Stimulated activated CD8-positive, alpha-beta memory T cell treated with anti-CD3 and anti-CD28 coated beads, Interleukin-4, amount 100 ng/mL, for 1 hour (primary cell): ENCODE measurements around the gene EXOC4.

Experiments used
- DNase-seq, 2 donors: peaks; one replicate each; pipeline ENCODE4 v3.0.0-alpha.2; 2020; ENCODE audit warnings: low read depth in 2 of 2, low spot score in 1 of 2

Gene EXOC4

DNA sequence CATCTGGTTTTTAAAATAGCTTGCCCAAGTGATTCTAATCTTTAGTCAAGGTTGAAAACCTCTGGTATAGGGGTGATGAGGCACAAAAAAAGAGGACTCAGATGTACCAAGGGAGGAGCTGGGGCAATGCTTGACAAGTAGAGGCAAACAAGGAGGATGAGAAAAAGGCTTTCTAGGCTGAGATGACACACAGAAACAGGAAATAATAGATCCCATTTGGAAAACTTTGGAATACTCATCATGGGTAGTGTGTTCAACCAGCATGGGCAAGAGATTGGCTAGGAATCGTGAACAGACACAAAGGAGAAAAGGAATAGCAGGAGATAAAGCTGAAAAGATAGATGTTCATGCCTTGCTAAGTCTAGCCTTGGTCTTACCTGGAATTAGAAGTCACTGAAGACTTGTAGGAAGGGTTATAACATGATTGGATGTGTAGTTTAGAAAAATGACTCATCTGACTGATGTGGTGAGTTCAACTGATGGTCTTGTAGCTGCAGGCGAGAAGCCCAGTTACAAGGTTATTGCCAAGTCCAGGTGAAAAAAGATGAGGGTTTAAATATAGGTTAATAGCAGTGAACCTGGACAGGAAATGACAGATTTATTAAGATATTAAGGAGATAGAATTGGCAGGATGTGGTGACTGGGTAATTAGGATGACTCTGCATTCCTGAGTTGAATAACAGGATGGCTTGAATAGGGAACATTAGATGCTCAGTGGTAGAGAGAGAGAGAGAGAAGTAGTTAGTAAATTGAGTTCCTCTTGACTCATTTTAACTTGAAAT is 660.2 kb downstream of the EXOC4 start:
- no peak for DNase-seq

DNA sequence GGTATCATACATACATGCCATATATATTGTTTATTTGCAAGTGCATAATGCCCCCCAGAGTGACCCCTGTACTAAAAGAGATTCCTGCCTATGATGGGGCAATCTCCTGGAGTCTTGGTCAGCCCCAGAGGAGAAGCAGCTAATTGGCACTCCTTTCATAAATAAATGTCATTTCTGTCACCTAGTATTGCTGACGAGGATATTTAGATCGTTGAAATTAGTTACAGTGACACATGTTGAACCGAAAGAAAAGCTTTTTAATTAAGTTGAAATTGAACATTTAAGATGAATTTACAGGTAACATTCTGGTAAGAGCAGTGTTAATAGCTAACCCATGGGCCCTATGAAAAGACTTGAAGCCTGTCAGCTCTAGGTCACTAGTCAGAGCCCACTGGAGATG is 663.7 kb downstream of the EXOC4 start:
- DNase-seq = no peak

DNA sequence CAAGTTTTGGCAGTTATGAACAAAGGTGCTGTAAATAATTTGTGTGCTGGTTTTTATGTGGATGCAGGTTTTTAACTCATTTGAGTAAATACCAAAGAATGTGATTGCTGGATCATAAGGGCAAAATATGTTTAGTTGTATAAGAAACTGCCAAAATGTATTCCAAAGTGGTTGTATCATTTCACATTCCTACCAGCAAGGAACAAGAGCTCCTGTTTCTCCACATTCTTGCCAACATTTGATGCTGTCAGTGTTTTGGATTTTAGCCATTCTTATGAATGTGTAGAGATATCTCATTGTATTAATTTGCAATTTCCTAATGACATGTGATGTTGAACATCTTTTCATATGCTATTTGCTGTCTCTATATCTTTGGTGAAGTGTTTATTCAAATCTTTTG is 666.9 kb downstream of the EXOC4 start:
- no peak for DNase-seq

DNA sequence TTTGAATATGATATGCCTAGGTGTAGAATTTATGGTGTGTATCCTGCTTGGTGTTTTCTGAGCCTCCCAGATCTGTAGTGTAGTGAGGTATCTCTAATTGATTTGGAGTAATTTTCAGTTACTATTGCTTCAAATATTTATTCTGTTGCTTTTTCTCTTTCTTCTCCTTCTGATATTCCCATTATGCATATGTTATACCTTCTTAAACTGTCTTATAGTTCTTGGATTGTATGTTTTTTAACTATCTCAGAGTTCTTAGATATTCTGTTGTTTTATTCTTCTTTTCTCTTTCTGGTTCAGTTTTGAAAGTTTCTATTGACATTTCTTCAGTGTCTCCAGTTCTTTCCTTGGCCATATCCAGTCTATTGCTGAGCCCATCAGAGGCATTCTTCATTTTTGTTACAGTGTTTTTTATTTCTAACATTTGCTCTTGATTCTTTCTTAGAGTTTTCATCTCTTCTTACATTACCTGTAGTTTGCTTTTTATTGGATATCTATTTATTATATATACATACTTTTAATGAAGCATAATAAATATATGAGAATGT is 668.8 kb downstream of the EXOC4 start:
- no peak for DNase-seq

DNA sequence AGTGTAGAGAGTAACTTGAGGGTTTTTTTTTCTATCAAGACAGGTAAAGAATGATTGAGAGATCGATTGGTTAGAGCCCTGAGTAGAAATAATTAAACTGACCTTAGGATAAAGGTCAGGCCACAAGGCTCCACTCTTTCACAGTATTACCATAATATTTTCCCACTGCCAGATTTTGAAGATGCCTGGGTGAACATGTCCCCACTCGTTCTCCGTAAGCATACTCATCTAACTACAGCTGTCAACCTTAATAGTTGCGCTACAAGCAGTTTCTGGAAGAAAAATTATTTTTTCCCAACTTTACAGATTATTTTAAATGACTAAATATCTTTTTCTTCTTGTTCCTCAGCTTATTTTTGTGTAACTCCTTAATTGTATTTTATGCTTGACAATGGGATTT is 671.1 kb downstream of the EXOC4 start:
- no peak for DNase-seq

DNA sequence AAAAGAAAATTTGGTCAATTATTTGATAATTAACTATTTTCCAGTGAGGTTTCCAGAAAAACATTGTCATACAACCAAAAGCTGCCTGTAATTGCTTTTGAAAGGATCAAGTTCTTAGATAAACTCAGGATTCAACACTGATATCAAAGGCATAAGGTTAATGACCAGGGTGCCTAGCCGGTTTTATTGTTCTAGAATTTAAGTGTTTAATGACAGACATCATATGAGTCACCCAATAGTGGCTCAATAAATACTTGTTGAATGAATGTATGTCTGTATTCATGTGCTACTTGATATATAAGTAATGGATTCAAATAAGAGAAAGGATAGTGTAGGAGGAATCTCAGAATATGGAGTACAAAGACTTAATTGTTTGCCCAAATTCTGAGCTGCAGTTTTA is 678.2 kb downstream of the EXOC4 start:
- no peak for DNase-seq

DNA sequence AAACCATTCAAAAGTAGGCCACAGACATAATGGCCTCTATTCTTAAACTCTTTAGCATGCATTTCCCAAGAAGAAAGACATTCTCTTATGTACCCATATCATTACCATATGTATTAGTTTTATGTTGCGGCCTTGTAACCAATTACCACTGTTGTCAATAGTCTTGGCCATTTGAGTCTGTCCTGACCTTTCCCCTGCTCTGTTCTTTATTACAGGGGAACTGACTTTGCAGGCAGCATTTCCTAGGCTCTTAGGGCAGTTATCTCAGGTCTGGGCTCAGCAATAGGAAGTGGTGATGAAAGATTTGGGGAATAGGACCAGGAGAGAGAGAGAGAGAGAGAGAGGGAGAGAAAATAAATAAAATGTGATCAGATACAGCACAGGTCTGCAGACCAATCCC is 679.7 kb downstream of the EXOC4 start:
- DNase-seq = no peak

- no peak for DNase-seq
Measured at GRCh38 chr7:133934262-133934976, 681.5 kb downstream of the EXOC4 start.

DNA sequence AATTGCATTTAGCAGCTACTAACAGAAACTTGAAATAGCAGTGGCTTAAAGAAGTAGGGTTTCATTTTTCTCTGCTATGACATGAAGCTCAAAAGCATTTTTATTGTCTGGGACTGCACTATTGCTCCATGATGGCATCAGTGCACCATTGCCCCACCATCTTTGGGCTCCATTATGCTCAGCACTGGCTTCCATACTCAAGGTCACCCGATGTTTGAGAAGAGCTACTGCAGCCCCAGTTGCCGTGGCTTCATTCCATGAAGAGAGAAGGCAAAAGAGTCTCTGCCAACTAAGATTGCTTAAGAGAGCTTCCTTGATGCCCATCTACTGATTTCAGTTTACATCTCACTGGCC is 682.1 kb downstream of the EXOC4 start:
- DNase-seq = no peak

DNA sequence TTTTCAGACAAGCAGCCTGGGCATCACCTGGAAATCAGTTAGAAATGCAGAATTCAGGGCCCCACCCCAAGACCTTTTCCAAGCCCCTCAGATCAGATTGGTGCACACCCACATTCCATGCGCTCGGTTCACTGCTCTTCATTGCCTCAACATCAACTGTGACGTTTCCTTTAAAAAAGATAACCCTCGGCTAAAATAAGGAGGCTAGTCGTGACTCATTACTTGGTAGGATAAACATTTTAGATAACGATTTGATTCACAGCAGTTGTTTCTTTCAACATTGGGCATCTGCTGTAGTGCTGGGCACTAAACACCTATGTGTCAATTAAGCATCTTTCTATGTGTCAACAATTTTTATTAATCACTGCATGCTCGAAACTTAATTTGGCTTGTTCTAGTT is 683.2 kb downstream of the EXOC4 start:
- no peak for DNase-seq

DNA sequence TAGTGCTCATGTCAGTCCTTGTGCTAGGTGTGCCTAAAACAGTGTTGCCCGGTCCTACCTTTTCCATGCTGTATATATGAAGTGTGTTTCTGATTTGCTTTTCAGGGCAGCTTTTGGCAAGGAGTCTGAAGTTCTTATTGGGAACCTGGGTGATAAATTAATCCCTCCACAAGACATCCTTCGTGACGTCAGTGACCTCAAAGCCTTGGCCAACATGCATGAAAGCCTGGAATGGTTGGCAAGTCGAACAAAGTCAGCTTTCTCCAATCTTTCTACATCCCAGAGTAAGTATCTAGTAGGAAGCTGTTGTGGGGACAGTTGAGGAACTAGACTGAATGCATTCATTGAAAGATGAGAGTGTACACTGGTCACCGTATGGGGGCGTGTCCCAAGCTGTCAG is 684.9 kb downstream of the EXOC4 start:
- DNase-seq = no peak

DNA sequence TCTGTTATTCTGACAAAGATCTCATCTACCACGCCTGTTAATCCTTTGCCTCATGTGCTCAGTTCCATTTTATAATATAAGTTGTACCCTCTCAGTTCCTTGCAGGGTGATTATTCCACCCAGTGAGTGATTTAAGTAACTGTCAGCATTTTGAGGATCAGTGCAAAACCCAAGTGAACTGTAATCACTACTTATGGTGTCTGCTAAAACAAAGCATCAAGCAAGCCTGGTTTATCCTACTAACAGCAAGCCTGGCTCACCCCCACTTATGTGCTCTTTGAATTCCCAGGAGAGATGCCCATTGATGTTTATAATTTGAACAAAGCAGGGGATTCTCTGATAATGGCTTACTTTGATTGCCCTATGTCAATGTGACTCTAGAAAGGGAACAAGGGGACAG is 687.5 kb downstream of the EXOC4 start:
- no peak for DNase-seq

- no peak for DNase-seq
Measured at GRCh38 chr7:133941496-133941895, 688.6 kb downstream of the EXOC4 start.

DNA sequence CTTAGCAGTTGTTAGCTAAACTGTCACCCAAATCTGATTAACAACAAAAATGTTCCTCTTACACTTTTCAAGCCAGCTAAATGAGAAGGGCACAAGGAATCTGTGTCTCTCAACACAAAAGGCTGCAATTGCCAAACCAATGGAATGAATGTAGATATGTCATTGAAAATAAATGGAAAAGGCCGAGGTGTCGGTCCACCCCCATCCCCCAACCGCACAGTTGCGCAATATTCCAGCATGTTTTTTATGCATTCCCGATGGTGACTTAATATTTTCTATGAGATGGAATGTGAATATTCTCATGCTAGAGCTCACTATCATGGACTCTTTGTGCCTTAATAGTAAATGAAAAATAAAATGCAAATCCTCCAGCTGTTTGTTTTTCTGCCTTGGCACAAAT is 692.6 kb downstream of the EXOC4 start:
- no peak for DNase-seq

DNA sequence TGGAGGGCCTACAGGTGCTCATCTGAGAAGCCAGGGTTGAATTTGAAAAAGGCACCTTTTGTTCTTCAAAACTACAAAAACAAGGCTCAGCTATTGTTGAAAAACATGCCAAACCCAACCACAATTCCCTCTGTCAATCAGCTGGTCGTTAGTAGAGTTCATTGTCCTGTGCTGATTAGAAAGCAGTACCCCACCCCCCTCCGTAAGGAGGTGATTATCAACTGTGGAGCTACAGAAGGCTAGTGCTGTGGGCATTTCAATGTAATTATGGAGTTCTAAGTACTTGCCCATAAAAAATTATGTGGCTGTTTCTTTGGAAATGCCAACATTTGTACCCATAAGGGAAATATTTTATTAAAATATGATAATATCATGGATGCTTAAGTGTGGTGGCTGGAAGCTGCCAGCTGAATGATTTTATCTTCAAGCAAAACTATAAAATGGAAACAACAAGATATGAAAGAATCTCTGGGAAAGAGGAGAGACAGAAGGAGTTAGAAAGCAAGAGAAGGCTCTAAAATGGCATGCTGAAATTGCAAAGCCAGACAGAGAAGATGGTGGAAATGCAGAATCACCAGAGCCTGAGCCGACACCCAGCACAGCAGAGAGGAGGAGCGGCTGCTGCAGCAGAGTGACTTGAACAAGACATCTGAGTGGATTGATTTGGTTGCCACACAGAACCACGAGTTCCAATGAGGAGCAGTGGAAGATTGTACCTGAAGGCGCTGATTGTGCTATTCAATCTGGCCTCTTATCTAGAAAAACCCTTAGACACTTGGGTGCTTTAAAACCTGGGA is 694.8 kb downstream of the EXOC4 start:
- no peak for DNase-seq

GRCh38 chr7:133948588-133948987 is 695.7 kb downstream of the EXOC4 start:
- DNase-seq = no peak

GRCh38 chr7:133950855-133951254 is 698.0 kb downstream of the EXOC4 start:
- DNase-seq = no peak

- no peak for DNase-seq
Measured at GRCh38 chr7:133955208-133955607, 702.3 kb downstream of the EXOC4 start.

DNA sequence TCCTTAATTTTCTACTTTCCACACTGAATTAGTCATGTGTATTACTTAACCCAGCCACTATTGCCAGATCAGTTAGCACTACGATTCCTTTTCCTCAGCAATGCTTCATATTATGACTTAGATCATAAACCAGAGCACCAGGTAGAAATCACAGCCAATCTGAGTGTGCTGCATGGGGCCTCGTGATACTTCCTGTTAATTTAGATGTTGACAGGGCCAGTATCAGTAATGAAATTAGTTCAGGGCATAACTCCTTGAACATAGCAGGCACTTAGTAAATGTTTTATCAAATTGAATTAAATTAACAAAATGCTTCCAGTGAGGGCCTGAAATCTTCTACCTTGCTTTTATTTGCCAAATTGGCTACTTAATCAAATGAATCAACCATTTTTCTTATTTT is 705.0 kb downstream of the EXOC4 start:
- no peak for DNase-seq

DNA sequence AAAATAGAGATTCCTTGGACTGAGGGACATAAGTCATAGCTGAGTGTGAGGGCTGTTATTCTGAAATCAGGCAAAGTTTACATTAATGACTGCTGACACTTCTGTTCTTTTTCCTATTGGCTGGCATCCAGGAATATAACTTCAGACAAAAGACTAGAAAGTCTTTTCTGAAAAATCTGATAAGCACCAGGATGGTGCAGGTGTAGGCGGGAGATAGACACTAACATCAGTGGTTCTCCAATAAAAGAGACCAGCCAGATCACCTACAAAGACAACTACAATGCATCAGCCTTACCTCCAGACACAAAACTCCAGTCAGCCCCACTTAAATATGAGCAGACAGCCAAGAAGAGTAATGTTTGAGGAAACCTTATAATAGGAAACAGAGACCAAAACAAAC is 705.9 kb downstream of the EXOC4 start:
- DNase-seq = no peak

- DNase-seq = no peak
Measured at GRCh38 chr7:133959505-133959904, 706.6 kb downstream of the EXOC4 start.

DNA sequence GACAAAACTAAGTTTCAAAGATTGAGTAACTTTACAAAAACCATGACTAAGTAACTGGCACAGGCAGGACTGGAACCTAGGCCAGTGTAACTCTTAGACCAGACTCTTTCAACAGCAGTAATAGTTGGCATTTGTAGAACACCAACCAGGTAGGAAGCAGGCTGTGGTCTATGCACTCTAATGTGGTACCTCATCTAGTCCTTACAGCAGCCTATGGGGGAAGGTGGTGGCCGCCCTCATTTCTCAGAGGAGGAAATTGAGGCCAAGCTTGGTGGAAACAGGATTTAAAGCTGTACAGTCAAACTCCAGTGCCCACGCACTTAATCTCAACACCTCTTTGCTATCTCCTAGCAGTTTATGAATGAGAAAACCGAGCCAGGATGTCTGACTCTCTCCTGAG is 708.8 kb downstream of the EXOC4 start:
- DNase-seq = no peak
